Adipocyte (in vitro differentiated cells): ENCODE measurements around the gene UBE2L3.
"Not testable (repeated sequence)": the region's sequence is repeated elsewhere in the genome, so short reads cannot be mapped to it uniquely, and the experiment has no call there.

Experiments used
- DNase-seq: peaks from one replicate; pipeline ENCODE4 v3.0.0-alpha.2; 2015; ENCODE audit warnings: low read depth
- H3K27me3 ChIP-seq: replicated peaks from 2 replicates; pipeline ENCODE4 v1.7.0; 2013; ENCODE audit warnings: mild to moderate bottlenecking, low read length, moderate library complexity; ENCODE audit not compliant: control insufficient read depth, insufficient read depth
- H3K36me3 ChIP-seq: 2 replicates; pipeline ENCODE4 v1.7.0; 2013; ENCODE audit warnings: low read length, mild to moderate bottlenecking, moderate library complexity; ENCODE audit not compliant: control insufficient read depth, insufficient read depth, severe bottlenecking
- H3K4me1 ChIP-seq: 2 replicates; pipeline ENCODE4 v1.7.0; 2013; ENCODE audit warnings: mild to moderate bottlenecking, low read length, moderate library complexity; ENCODE audit not compliant: control insufficient read depth, insufficient read depth
- H3K4me3 ChIP-seq: 2 replicates; pipeline ENCODE4 v1.7.0; 2013; ENCODE audit warnings: mild to moderate bottlenecking, low read length, moderate library complexity
- H3K9ac ChIP-seq: 2 replicates; pipeline ENCODE4 v1.7.0; 2013; ENCODE audit warnings: mild to moderate bottlenecking, low read length, moderate library complexity
- H3K9me3 ChIP-seq: 2 replicates; pipeline ENCODE4 v1.7.0; 2013; ENCODE audit warnings: mild to moderate bottlenecking, low read length, moderate library complexity; ENCODE audit not compliant: control insufficient read depth

Gene UBE2L3

GRCh38 chr22:21567456-21568346 lies at the start of gene UBE2L3:
TSS of gene UBE2L3 (plus strand) at chr22:21567714. CDS start at chr22:21567745, 31 bp downstream.
- Histone ChIP-seq H3K4me3 (peak within 1 kb of the TSS; percentile 98), H3K9me3 (no peaks in the 10 kb centered on the region), H3K9ac (peak within 1 kb of the TSS; percentile 98), H3K27me3 (no peaks in the 10 kb centered on the region), H3K36me3 (no peaks in the 10 kb centered on the region), H3K4me1 (peaks cover 33% of the 10 kb centered on the region)
- peak; percentile 93 for DNase-seq

DNA sequence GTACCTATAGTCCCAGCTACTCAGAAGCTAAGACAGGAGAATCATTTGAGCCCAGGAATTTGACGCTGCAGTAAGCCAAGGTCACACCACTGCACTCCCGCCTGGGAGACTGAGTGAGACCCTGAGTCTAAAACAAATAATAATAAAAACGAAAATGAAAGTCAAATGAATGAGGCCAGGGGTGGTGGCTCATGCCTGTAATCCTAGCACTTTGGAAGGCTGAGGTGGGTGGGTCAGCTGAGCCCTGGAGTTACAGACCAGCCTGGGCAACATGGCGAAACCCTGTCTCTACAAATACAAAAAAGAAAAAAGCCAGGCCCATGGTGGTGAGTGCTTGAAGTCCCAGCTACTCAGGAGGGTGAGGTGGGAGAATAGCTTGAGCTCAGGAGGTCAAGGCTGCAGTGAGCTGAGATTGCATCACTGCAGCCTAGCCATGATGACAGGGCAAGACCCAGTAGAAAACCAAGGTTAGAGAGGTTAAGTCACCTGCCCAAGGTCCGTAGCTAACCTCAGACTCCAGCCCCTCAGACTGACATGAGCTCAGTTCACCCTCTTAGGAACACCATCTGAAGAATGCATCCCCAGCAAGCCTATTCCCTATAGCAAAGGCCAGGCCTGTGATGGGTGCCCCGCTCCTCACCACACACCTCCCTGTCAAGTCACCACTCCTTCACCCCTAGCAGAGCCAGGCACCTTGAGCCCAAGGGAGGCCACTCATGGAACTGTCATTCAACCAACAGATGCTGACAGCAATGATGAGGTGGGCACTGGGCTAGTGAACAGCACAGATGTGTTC lies 40.6 kb upstream of the UBE2L3 start:
- not testable (repeated sequence) for DNase-seq, H3K4me1 ChIP-seq, H3K9ac ChIP-seq

DNA sequence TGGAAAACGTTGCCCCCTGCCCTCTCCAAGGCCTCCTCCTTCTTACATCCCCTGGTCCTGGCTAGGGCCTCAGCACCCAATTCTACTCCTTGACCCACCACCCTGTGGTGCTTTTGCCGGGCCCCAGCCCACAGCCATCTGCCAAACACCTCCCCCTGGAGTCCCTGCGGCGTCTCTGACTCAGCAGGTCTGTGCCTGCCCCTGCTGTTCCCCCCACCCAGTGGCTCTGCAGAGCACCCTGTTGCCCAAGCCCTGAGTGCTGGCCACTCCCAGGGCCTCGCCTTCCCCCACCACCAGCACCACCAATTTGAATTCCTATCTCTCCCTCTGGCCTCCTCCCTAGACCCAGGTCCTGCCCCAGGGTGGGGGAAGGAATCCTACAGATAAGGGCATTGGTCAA lies 36.0 kb upstream of the UBE2L3 start:
- not testable (repeated sequence) for H3K9ac ChIP-seq, DNase-seq, H3K27me3 ChIP-seq, H3K36me3 ChIP-seq, H3K4me1 ChIP-seq, H3K9me3 ChIP-seq, H3K4me3 ChIP-seq

More for the DNA sequence above, 40.6 kb upstream of the UBE2L3 start:
- H3K27me3 ChIP-seq, H3K9me3 ChIP-seq, H3K36me3 ChIP-seq, H3K4me3 ChIP-seq: not testable (repeated sequence)

DNA sequence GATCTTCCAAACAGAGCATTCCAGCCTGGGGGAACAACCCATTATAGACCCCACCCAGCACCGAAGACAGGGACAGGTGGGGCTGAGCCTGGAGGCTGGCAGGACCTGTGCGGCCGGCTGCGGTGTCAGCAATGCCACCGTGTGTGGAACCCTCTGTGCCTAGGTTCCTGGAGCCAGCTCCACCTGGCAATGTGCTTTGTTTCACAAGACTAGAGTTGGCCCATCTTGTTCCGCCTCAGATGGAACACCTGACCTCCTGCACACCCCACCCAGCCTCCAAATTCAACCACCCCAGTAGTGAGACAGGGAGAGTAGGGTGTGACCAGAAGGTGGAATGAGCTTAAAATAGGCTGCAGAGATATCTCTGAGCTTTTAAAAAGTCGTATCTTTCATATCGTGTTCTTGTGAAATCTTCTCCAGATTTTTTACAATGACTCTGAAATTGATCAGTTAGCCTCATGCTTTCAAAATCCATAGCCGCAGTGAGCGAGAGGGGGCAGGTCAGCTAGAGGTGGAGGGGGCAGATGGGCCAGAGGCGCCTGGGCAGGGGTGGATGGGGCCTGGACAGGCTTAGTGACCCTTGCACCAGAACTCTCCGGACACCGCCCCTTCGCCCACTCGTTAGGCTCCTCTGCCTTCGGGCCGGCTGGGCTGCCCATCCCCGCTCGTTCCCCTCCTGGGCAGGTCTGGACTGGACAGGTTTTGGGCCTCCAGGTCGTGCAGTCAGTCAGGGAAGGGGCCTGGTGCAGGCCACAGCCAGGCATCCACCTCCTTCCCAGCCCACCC lies 34.5 kb upstream of the UBE2L3 start:
- H3K9ac ChIP-seq, DNase-seq, H3K9me3 ChIP-seq, H3K4me3 ChIP-seq, H3K27me3 ChIP-seq, H3K36me3 ChIP-seq, H3K4me1 ChIP-seq: not testable (repeated sequence)

GRCh38 chr22:21539862-21540261 lies 27.7 kb upstream of the UBE2L3 start:
- H3K4me3 ChIP-seq, H3K9ac ChIP-seq, DNase-seq, H3K27me3 ChIP-seq, H3K9me3 ChIP-seq, H3K4me1 ChIP-seq, H3K36me3 ChIP-seq: not testable (repeated sequence)

- H3K27me3 ChIP-seq = not testable (repeated sequence)
Observed at GRCh38 chr22:21544432-21545322, 22.8 kb upstream of the UBE2L3 start.

GRCh38 chr22:21549558-21549957 lies 18.0 kb upstream of the UBE2L3 start:
- H3K27me3 ChIP-seq, H3K36me3 ChIP-seq, H3K4me3 ChIP-seq, H3K9ac ChIP-seq, DNase-seq, H3K9me3 ChIP-seq, H3K4me1 ChIP-seq: not testable (repeated sequence)

More at GRCh38 chr22:21544432-21545322, 22.8 kb upstream of the UBE2L3 start:
- H3K9me3 ChIP-seq, H3K36me3 ChIP-seq, DNase-seq, H3K4me1 ChIP-seq, H3K4me3 ChIP-seq, H3K9ac ChIP-seq: not testable (repeated sequence)

GRCh38 chr22:21550008-21550677 lies 17.4 kb upstream of the UBE2L3 start:
- DNase-seq, H3K4me1 ChIP-seq, H3K4me3 ChIP-seq, H3K9me3 ChIP-seq, H3K36me3 ChIP-seq, H3K9ac ChIP-seq, H3K27me3 ChIP-seq: not testable (repeated sequence)

DNA sequence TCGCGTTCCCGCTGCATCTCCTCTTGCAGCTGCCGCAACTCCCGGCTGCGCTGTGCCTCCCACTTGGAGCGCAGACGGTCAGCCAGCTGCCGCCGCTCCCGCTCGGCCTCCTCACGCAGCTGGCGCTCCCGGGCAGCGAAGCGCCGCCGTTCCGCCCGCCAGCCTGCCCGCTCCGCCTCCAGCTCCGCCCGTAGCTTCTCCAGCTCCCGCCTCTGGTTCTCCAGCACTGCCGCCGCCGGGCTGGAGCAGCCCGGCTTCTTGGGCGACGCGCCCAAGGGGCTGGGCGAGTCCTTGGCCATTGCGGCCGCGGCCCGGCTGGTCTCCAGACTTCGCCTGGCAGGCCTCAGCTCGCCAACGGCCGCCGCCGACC lies 16.9 kb upstream of the UBE2L3 start:
- H3K4me3 ChIP-seq, DNase-seq, H3K9ac ChIP-seq: not testable (repeated sequence)

DNA sequence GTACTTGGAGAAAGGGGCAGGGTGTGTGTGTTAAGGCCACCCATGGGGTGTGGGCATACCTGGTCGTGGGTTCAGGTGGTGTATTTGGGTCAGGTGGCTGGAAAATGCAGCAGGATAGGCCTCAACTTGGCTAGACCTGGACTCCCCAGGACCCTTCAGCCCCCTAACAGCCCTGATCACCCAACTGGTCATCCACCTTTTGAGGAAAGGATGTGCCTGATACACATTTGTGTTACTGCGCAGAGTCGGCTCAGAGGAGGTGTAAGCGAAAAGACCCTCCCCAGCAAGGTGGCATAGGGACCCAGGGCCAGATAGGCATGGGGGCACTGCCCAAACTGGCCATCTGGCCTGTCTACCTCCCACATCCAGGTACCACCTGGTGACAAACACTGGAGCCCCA lies 16.2 kb upstream of the UBE2L3 start, which contains the start of gene RIMBP3C:
Gene RIMBP3C (minus strand): TSS at position 101 of the 400 bp plus-strand sequence. CDS start 485 bp downstream, outside the sequence.
- H3K9me3 ChIP-seq, H3K27me3 ChIP-seq, DNase-seq, H3K4me1 ChIP-seq, H3K9ac ChIP-seq, H3K36me3 ChIP-seq, H3K4me3 ChIP-seq: not testable (repeated sequence)

More for the DNA sequence above, 16.9 kb upstream of the UBE2L3 start:
- H3K36me3 ChIP-seq, H3K4me1 ChIP-seq, H3K27me3 ChIP-seq, H3K9me3 ChIP-seq: not testable (repeated sequence)
